Mesenchymal stem cell (in vitro differentiated cells and primary cell): ENCODE measurements around the gene TPPP.
"Not testable (repeated sequence)": the region's sequence is repeated elsewhere in the genome, so short reads cannot be mapped to it uniquely, and the experiment has no call there.

Experiments used
- DNase-seq: peaks from one replicate; pipeline ENCODE4 v3.0.0-alpha.2; 2013
- H2AFZ ChIP-seq: one replicate; pipeline ENCODE4 v1.6.1; 2013; ENCODE audit warnings: low read depth, mild to moderate bottlenecking, control low read depth, inconsistent platforms, low read length, moderate library complexity
- H2AK5ac ChIP-seq: 2 replicates; pipeline ENCODE4 v1.6.1; 2013; ENCODE audit warnings: low read length, moderate library complexity, mild to moderate bottlenecking, inconsistent platforms; ENCODE audit not compliant: severe bottlenecking
- H2BK120ac ChIP-seq: one replicate; pipeline ENCODE4 v1.6.1; 2013; ENCODE audit warnings: low read depth, mild to moderate bottlenecking, inconsistent platforms, low read length, moderate library complexity
- H2BK12ac ChIP-seq, 2 experiments: one replicate each; pipeline ENCODE4 v1.6.1; 2013; ENCODE audit warnings: inconsistent platforms in 2 of 2, low read length in 2 of 2, mild to moderate bottlenecking in 2 of 2, moderate library complexity in 2 of 2, control low read depth in 1 of 2
- H2BK15ac ChIP-seq: one replicate; pipeline ENCODE4 v1.6.1; 2013; ENCODE audit warnings: mild to moderate bottlenecking, low read depth, inconsistent platforms; ENCODE audit not compliant: poor library complexity, severe bottlenecking
- H2BK5ac ChIP-seq: 2 replicates; pipeline ENCODE4 v1.6.1; 2013; ENCODE audit warnings: low read depth, mild to moderate bottlenecking, low read length, control low read depth, inconsistent platforms; ENCODE audit not compliant: poor library complexity, severe bottlenecking
- H3K14ac ChIP-seq, 2 experiments: one replicate each; pipeline ENCODE4 v1.6.1; 2013; ENCODE audit warnings: inconsistent platforms in 2 of 2, low read length in 2 of 2, control low read depth in 1 of 2, mild to moderate bottlenecking in 1 of 2, moderate library complexity in 1 of 2
- H3K18ac ChIP-seq, 2 experiments: one replicate each; pipeline ENCODE4 v1.6.1; 2013; ENCODE audit warnings: inconsistent platforms in 2 of 2, low read length in 2 of 2, control low read depth in 1 of 2, low read depth in 1 of 2, mild to moderate bottlenecking in 1 of 2
- H3K23ac ChIP-seq, 2 experiments: one replicate each; pipeline ENCODE4 v1.6.1; 2013; ENCODE audit warnings: inconsistent platforms in 2 of 2, low read length in 2 of 2, mild to moderate bottlenecking in 2 of 2, moderate library complexity in 2 of 2, control low read depth in 1 of 2
- H3K27ac ChIP-seq: 2 replicates; pipeline ENCODE4 v1.5.1; 2013; ENCODE audit warnings: mild to moderate bottlenecking, moderate library complexity, low read length, control low read depth, inconsistent platforms; ENCODE audit not compliant: poor library complexity, severe bottlenecking
- H3K27me3 ChIP-seq, 2 experiments: 2 replicates each; pipeline versions ENCODE4 v1.6.1 to v1.7.0; 2013; ENCODE audit warnings: low read length in 2 of 2, mild to moderate bottlenecking in 2 of 2, moderate library complexity in 2 of 2, control low read depth in 1 of 2, inconsistent platforms in 1 of 2; ENCODE audit not compliant: control insufficient read depth in 1 of 2, insufficient read depth in 1 of 2
- H3K36me3 ChIP-seq, 2 experiments: 2 replicates each; pipeline versions ENCODE4 v1.6.1 to v1.7.0; 2013; ENCODE audit warnings: low read length in 2 of 2, control low read depth in 1 of 2, inconsistent platforms in 1 of 2, low read depth in 1 of 2, mild to moderate bottlenecking in 1 of 2; ENCODE audit not compliant: insufficient read depth in 2 of 2, control insufficient read depth in 1 of 2
- H3K4ac ChIP-seq, 2 experiments: one replicate each; pipeline ENCODE4 v1.6.1; 2013; ENCODE audit warnings: inconsistent platforms in 2 of 2, low read length in 2 of 2, mild to moderate bottlenecking in 2 of 2, moderate library complexity in 2 of 2, control low read depth in 1 of 2, low read depth in 1 of 2
- H3K4me1 ChIP-seq: 2 replicates; pipeline ENCODE4 v1.6.1; 2013; ENCODE audit warnings: low read depth, low read length, control low read depth; ENCODE audit not compliant: control insufficient read depth, insufficient read depth
- H3K4me2 ChIP-seq: 2 replicates; pipeline ENCODE4 v1.6.1; 2013; ENCODE audit warnings: low read length, mild to moderate bottlenecking, inconsistent platforms; ENCODE audit not compliant: poor library complexity, severe bottlenecking
- H3K4me3 ChIP-seq, 2 experiments: 2 replicates each; pipeline versions ENCODE4 v1.5.1 to v1.7.0; 2013; ENCODE audit warnings: low read length in 2 of 2, mild to moderate bottlenecking in 2 of 2, control low read depth in 1 of 2, low read depth in 1 of 2; ENCODE audit not compliant: insufficient read depth in 1 of 2
- H3K79me1 ChIP-seq: replicated peaks from 2 replicates; pipeline ENCODE4 v1.6.1; 2013; ENCODE audit warnings: mild to moderate bottlenecking, control low read depth, low read length, inconsistent platforms; ENCODE audit not compliant: poor library complexity, severe bottlenecking
- H3K9ac ChIP-seq: 2 replicates; pipeline ENCODE4 v1.7.0; 2013; ENCODE audit warnings: mild to moderate bottlenecking, low read length, moderate library complexity
- H3K9me3 ChIP-seq: 2 replicates; pipeline ENCODE4 v1.7.0; 2013; ENCODE audit warnings: mild to moderate bottlenecking, low read length; ENCODE audit not compliant: control insufficient read depth
- H4K8ac ChIP-seq: one replicate; pipeline ENCODE4 v1.6.1; 2013; ENCODE audit warnings: inconsistent platforms, mild to moderate bottlenecking, low read length, moderate library complexity
- H4K91ac ChIP-seq: one replicate; pipeline ENCODE4 v1.6.1; 2013; ENCODE audit warnings: mild to moderate bottlenecking, low read length, inconsistent platforms
- WGBS: methylation state at CpG from one replicate; pipeline ENCODE4 v1.1.7; 2013; ENCODE audit warnings: mixed read lengths; 5-methylcytosine and 5-hydroxymethylcytosine counted together

The TPPP gene

DNA sequence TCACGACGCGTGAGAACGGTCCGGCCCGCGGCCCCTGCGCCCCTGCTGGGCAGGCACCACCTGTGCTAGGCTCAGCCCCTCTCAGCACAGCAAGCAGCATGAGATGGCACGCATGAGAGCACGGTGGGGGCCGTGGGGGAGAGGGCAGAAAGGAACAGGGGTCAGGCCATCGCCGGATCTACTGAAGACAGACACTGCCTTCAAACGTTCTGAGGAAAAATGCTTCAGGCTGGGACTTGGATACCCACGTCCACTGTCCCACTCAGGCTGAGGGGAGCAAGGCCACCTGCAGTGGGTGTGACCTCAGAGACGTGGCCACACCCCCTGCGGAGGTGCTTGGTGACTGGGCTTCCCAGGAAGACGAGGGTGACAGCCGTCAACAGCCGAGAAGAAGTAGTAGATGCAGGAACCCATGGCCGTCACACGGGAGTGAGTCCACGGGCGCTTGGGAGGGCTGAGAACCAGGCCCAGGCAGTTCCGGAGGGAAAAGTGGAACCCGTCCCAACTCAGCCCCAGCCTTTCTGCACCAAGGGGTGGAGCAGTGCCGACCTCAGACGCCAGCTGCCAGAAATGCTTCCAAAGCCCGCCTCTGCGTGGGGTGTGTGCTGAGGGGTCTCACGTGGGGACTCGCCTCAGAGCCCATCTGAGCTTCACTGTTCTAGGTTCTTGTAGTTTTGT, 12.9 kb downstream of the TPPP start:
- not testable (repeated sequence) for H3K9ac ChIP-seq, H3K4me1 ChIP-seq, H4K8ac ChIP-seq, H2BK120ac ChIP-seq, H3K4ac ChIP-seq, H3K14ac ChIP-seq, H4K91ac ChIP-seq, H3K36me3 ChIP-seq, H2BK15ac ChIP-seq, H3K27ac ChIP-seq, H3K4me3 ChIP-seq, H3K79me1 ChIP-seq, DNase-seq, H3K23ac ChIP-seq, H3K9me3 ChIP-seq, H2BK12ac ChIP-seq, H2BK5ac ChIP-seq, H3K18ac ChIP-seq, H3K4me2 ChIP-seq, H2AFZ ChIP-seq, H2AK5ac ChIP-seq
- WGBS = no CpG with 5 or more reads among the region's 32 CpGs
- H3K27me3 ChIP-seq = peaks cover 0 to 22% of the 10 kb centered on the region in 2 experiments

DNA sequence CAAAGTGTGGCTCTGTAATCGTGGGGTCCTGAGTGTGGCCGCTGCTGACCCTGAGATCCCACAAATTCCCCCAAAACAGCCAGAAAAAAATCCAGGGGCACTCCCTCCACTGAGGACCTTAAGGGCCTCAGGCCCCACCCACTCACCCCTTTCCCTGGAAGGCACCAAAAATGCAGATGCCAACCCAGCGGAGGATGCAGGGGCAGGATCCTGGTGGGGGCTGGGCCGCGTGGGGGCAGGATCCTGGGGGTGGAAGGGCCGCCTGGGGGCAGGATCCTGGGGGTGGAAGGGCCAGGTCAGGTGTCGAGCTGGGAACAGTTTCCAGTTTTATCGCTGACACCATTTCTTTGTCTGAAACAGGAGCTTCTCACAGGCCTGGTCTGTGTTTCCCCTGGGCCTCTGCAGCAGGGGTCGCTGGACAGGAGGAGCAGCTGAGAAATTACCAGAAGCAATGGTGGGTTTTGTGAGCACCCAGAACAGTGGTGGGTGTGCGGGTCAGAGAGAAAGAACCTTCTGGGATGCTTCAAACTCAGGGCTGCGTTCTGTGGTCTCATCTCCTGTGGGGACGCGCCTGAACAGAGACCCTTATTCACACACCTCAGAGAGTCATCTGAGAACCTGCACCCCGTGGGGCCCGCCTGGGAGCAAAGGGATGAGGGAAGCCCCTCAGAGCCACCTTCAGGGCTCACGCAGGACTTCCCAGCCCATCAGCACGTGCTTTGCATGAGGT, 13.8 kb downstream of the TPPP start:
- H3K27ac ChIP-seq, H3K14ac ChIP-seq, H3K9me3 ChIP-seq, H3K23ac ChIP-seq, H2BK120ac ChIP-seq, H3K36me3 ChIP-seq, H3K18ac ChIP-seq, H2BK15ac ChIP-seq, H3K4me2 ChIP-seq, H2AFZ ChIP-seq, H3K9ac ChIP-seq, DNase-seq, H4K91ac ChIP-seq, H4K8ac ChIP-seq, H2BK12ac ChIP-seq, H2BK5ac ChIP-seq, H3K4me3 ChIP-seq, H3K4ac ChIP-seq, H3K79me1 ChIP-seq, H2AK5ac ChIP-seq: not testable (repeated sequence)
- Histone ChIP-seq H3K27me3 (peaks cover 3 to 22% of the 10 kb centered on the region in 2 experiments), H3K4me1 (peaks cover 12% of the 10 kb centered on the region)
- WGBS = 80% methylated on average over 2 of the region's 17 CpGs

GRCh38 chr5:678521-678920, 14.6 kb downstream of the TPPP start:
- H3K36me3 ChIP-seq, H3K27ac ChIP-seq, H3K9me3 ChIP-seq, H3K14ac ChIP-seq, H3K4ac ChIP-seq, H3K4me3 ChIP-seq, H2BK5ac ChIP-seq, H3K4me2 ChIP-seq, H3K79me1 ChIP-seq, H3K18ac ChIP-seq, H3K9ac ChIP-seq, H4K91ac ChIP-seq, H3K23ac ChIP-seq, H2BK120ac ChIP-seq, H2AFZ ChIP-seq, DNase-seq, H2BK12ac ChIP-seq, H4K8ac ChIP-seq, H2AK5ac ChIP-seq, H2BK15ac ChIP-seq: not testable (repeated sequence)
- WGBS = 86% methylated on average over 11 of the region's 16 CpGs
- H3K27me3 ChIP-seq = peaks cover 5 to 30% of the 10 kb centered on the region in 2 experiments
- peaks cover 18% of the 10 kb centered on the region for H3K4me1 ChIP-seq
